ENCODE results near the gene CSTB. TPM values are rescaled to one million over a fixed set of nuclear protein-coding genes. Genes with fewer than 3 reads are reported as not detected.

Gene CSTB
- total RNA-seq, 1 experiment from 2014 or later = 40.7 TPM

DNA sequence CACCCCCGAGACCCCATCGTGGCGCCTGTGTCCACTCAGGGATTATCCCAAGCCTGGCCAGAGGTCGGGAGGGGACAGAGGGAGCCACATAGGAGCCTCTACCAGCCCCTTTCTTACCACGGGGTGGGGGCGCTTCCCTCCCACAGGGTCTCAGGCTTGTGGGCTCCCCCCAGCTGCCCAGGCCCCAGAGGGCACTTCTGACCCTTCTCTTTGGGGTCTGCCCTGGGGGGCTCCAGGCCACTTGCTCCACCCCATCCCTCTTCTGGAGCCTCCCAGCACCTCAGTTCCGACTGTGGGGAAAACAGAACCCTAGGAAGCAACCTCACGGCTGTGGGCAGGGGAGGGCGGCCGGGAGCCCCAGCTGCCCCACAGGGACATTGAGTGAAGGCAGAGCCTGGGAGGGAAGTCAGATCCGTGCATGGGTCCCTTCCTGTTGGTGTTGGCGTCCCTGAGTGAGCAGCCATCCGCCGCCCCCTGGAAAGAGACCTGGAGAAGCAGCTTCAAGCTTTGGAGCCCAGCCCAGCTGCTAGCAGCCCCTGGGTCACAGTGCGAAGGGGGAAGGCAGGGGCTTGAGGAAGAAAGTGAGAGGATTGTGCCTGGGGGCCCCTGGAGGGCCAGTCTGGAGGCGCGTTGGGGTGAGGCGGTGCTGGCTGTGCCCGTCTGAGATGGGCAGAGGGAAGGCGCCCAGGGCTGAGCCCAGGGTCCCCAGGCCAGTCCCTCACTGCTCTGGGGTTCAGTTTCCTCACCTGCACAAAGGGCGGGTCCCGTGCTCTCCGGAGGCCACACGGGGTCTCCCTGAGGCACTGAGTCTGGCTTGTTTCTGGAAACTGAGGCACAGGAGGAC, 35.4 kb upstream of the CSTB start:
- TF ChIP-seq, protein P1, sequence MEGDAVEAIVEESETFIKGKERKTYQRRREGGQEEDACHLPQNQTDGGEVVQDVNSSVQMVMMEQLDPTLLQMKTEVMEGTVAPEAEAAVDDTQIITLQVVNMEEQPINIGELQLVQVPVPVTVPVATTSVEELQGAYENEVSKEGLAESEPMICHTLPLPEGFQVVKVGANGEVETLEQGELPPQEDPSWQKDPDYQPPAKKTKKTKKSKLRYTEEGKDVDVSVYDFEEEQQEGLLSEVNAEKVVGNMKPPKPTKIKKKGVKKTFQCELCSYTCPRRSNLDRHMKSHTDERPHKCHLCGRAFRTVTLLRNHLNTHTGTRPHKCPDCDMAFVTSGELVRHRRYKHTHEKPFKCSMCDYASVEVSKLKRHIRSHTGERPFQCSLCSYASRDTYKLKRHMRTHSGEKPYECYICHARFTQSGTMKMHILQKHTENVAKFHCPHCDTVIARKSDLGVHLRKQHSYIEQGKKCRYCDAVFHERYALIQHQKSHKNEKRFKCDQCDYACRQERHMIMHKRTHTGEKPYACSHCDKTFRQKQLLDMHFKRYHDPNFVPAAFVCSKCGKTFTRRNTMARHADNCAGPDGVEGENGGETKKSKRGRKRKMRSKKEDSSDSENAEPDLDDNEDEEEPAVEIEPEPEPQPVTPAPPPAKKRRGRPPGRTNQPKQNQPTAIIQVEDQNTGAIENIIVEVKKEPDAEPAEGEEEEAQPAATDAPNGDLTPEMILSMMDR (conservative IDR thresholded peaks at IDR 0.05) = no peak
- H2BK12ac ChIP-seq (ENCODE audit: insufficient read length, low read depth, low read length) = no peak overlapping the region
- no peak overlapping the region for H3K56ac ChIP-seq (ENCODE audit: insufficient read length, low read depth, low read length)
- H3K27me3 Mint-ChIP-seq (ENCODE audit: low read depth) = no peaks in the 10 kb centered on the region
- no CpG with 5 or more reads among the region's 24 CpGs for WGBS (ENCODE audit: extremely low coverage, insufficient read length, low lambda C conversion rate)
- H2AK5ac ChIP-seq (ENCODE audit: insufficient read length, low read length) = no peak overlapping the region
- no peaks in the 10 kb centered on the region for H3K79me2 ChIP-seq (ENCODE audit: insufficient read depth, low read length)
- no peaks in the 10 kb centered on the region for H3K4me1 ChIP-seq (ENCODE audit: insufficient read depth, low read length)
- H3T11ph ChIP-seq (ENCODE audit: low read length) = no peak overlapping the region
- H3K4me1 Mint-ChIP-seq = peaks cover 12 to 24% of the 10 kb centered on the region in 2 experiments
- H3K36me3 Mint-ChIP-seq (ENCODE audit: insufficient read depth in 1 of 3, low read depth in 3 of 3) = peaks cover 0 to 3% (median 0%) of the 10 kb centered on the region in 3 experiments; a peak in 2 of 7 replicates
- H4K5ac ChIP-seq (ENCODE audit: insufficient read length, low read depth, low read length) = no peak overlapping the region
- no peaks in the 10 kb centered on the region for H3K9me3 Mint-ChIP-seq
- no peak overlapping the region for H4K91ac ChIP-seq (ENCODE audit: insufficient read length, low read depth, low read length)
- H2BK20ac ChIP-seq (ENCODE audit: low read depth, low read length, poor library complexity, severe bottlenecking) = no peak overlapping the region
- no peak overlapping the region for H2BK15ac ChIP-seq (ENCODE audit: low read depth, low read length)
- H3K18ac ChIP-seq (ENCODE audit: insufficient read length, low read depth, low read length) = no peak overlapping the region
- H3K27ac ChIP-seq (ENCODE audit: insufficient read length, low read depth, low read length) = no peak overlapping the region
- H3K9me3 ChIP-seq (ENCODE audit: control insufficient read depth, low read depth, low read length) = no peaks in the 10 kb centered on the region
- no peak overlapping the region for H3K23ac ChIP-seq (ENCODE audit: insufficient read length, low read depth, low read length)
- no peak overlapping the region; a peak in 1 of 7 replicates for H3K27ac Mint-ChIP-seq
- H2BK5ac ChIP-seq (ENCODE audit: insufficient read length, low read length) = no peak overlapping the region
- no peak overlapping the region for H2AFZ ChIP-seq (ENCODE audit: low read length)
- no peaks in the 10 kb centered on the region for H3K27me3 ChIP-seq (ENCODE audit: insufficient read depth, low read length)
- H3K14ac ChIP-seq (ENCODE audit: insufficient read depth, low read length) = no peak overlapping the region
- no peak overlapping the region for H3K9ac ChIP-seq (ENCODE audit: extremely low read depth, insufficient read length, low read length)
- no peak overlapping the region for H3K4ac ChIP-seq (ENCODE audit: low read depth, low read length)
- H3K4me2 ChIP-seq (ENCODE audit: insufficient read depth, insufficient read length, low read length) = no peak overlapping the region
- no peak overlapping the region for H4K8ac ChIP-seq (replicated peaks; ENCODE audit: insufficient read length, low read depth, low read length)
- no peaks in the 10 kb centered on the region for H3K23me2 ChIP-seq (ENCODE audit: insufficient read length, low read depth, low read length, poor library complexity, severe bottlenecking)
- no peaks in the 10 kb centered on the region for H3K79me1 ChIP-seq (ENCODE audit: insufficient read depth, low read depth, low read length, poor library complexity, severe bottlenecking)
- H2BK120ac ChIP-seq (ENCODE audit: low read depth, low read length, poor library complexity, severe bottlenecking) = no peak overlapping the region
- no peaks in the 10 kb centered on the region for H4K20me1 ChIP-seq (ENCODE audit: control insufficient read depth, insufficient read depth, insufficient read length)
- DNase-seq = no peak
- H3K4me3 Mint-ChIP-seq = no peak overlapping the region; a peak in 1 of 5 replicates
